Dedifferentiated amniotic fluid mesenchymal stem cell (primary cell): ENCODE measurements around the gene NR2F1.

ENCODE experiments used
- DNase-seq: peaks from one replicate; pipeline ENCODE4 v3.0.0-alpha.2; 2016; ENCODE audit errors: extremely low spot score

Gene NR2F1

GRCh38 chr5:93642526-93642925 lies 59.5 kb downstream of the NR2F1 start:
- no peak for DNase-seq
